Measurements from ENCODE around the gene TAOK3.

GRCh38 chr12:118249547-118249946 is 123.2 kb downstream of the TAOK3 start:
- TF ChIP-seq CTCF (conservative IDR thresholded peaks at IDR 0.05; ENCODE audit: low read length) = no peak
- TF ChIP-seq EZH2phosphoT487 (IDR thresholded peaks at IDR 0.05; ENCODE audit: borderline replicate concordance) = no peak

Data from Loucy (cell line).